Kidney (tissue), 14 donors: Measurements from ENCODE around the gene ZFHX2. TPM values are rescaled to one million over a fixed set of nuclear protein-coding genes. Genes with fewer than 3 reads are reported as not detected.

Source experiments
- DNase-seq, 5 donors: peaks; one replicate each; pipeline ENCODE4 v3.0.0-alpha.2; 2013 to 2020
- FAIRE-seq: peaks from 2 replicates; lab custom pipeline; 2012; peaks lifted over from hg19 to GRCh38; lab: Jason Lieb, UNC
- H3K27ac ChIP-seq, 2 donors: one replicate each; pipeline ENCODE4 v1.7.0; 2013; ENCODE audit warnings: low read depth in 2 of 2, low read length in 2 of 2, inconsistent platforms in 1 of 2
- H3K27me3 ChIP-seq: one replicate; pipeline ENCODE4 v1.7.1; 2013; ENCODE audit warnings: low read length, inconsistent platforms; ENCODE audit not compliant: control insufficient read depth, insufficient read depth
- H3K36me3 ChIP-seq, 3 donors: one replicate each; pipeline versions ENCODE4 v1.7.0 to v1.7.1; 2013; ENCODE audit warnings: low read length in 3 of 3, control low read depth in 1 of 3, inconsistent platforms in 1 of 3; ENCODE audit not compliant: insufficient read depth in 3 of 3, control insufficient read depth in 2 of 3
- H3K4me1 ChIP-seq, 3 donors: one replicate each; pipeline versions ENCODE4 v1.7.0 to v1.7.1; 2013; ENCODE audit warnings: low read length in 3 of 3, inconsistent platforms in 1 of 3, low read depth in 1 of 3; ENCODE audit not compliant: control insufficient read depth in 2 of 3, insufficient read depth in 2 of 3
- H3K4me3 ChIP-seq, 3 donors: one replicate each; pipeline versions ENCODE4 v1.7.0 to v1.8.1; 2013; ENCODE audit warnings: low read length in 3 of 3, control low read depth in 1 of 3, inconsistent platforms in 1 of 3
- H3K9ac ChIP-seq, 3 donors: one replicate each; pipeline versions ENCODE4 v1.7.0 to v1.7.1; 2013; ENCODE audit warnings: low read length in 3 of 3, control low read depth in 1 of 3, inconsistent platforms in 1 of 3
- H3K9me3 ChIP-seq, 3 donors: one replicate each; pipeline versions ENCODE4 v1.7.0 to v1.7.1; 2013; ENCODE audit warnings: low read length in 3 of 3, control low read depth in 1 of 3, inconsistent platforms in 1 of 3; ENCODE audit not compliant: control insufficient read depth in 2 of 3, insufficient read depth in 1 of 3
- CTCF ChIP-seq: IDR thresholded peaks from 3 replicates; pipeline ENCODE4 v1.5.1; 2012; ENCODE audit warnings: mild to moderate bottlenecking, moderate library complexity, borderline replicate concordance; ENCODE audit not compliant: insufficient read depth; ENCODE audit errors: extremely low read depth
- intact Hi-C: fragments of 100-400 bp; cut with DNase I; formaldehyde crosslinking; loops from one replicate; pipeline ENCODE4 v1.11.1; 2022
- polyA plus RNA-seq: library from polyadenylated mRNA; stranded (reverse); fragments of 350-450 nt; fragmentation: Illumina TruSeq; extraction: RNeasy Lipid Tissue Mini Kit (QIAGEN cat#74804); gene quantifications from one replicate; pipeline ENCODE4 v1.2.3, GENCODE V29; 2014; ENCODE audit warnings: low read depth, low replicate concordance; ENCODE audit not compliant: insufficient read depth
- total RNA-seq: library from RNA; stranded (reverse); fragmentation: NEBNext Ultra II Directional; extraction: Animal tissue kit (Norgen Biotek cat#: 25700); gene quantifications from one replicate; pipeline ENCODE4 v1.2.1, GENCODE V29; 2021
- donor health status: control.
- donor health status: control.
- donor health status: control.
- donor health status: control.
- donor health status: control.
- donor health status: DM: yes; HTN: yes; CAD: no.
- donor health status: Normal renal cell carcinoma (clear cell type).

Gene ZFHX2
- total and polyA plus RNA-seq, 2 donors from 2014 or later = 4.9 to 6.1 TPM

- intact Hi-C loops = no loop called here
- H3K9ac ChIP-seq = no peak overlapping the region
- no peak overlapping the region for H3K27ac ChIP-seq
- no peaks in the 10 kb centered on the region for H3K27me3 ChIP-seq
- H3K36me3 ChIP-seq = no peaks in the 10 kb centered on the region
- no peaks in the 10 kb centered on the region for H3K9me3 ChIP-seq
- TF ChIP-seq CTCF = no peak
- no peak overlapping the region for H3K4me3 ChIP-seq
- FAIRE-seq (no peak), DNase-seq (no peak)
- peaks cover 0 to 3% (median 0%) of the 10 kb centered on the region in 3 donors for H3K4me1 ChIP-seq
These were observed 15.1 kb downstream of the ZFHX2 start for GRCh38 chr14:23536494-23536893.

- Histone ChIP-seq H3K4me3 (no peak overlapping the region), H3K4me1 (peaks cover 0 to 3% (median 0%) of the 10 kb centered on the region in 3 donors), H3K9me3 (no peaks in the 10 kb centered on the region), H3K27me3 (no peaks in the 10 kb centered on the region), H3K27ac (no peak overlapping the region), H3K36me3 (no peaks in the 10 kb centered on the region), H3K9ac (no peak overlapping the region)
- intact Hi-C loops = no loop called here
- TF ChIP-seq CTCF = no peak
- DNase-seq (no peak), FAIRE-seq (no peak)
These were observed 15.6 kb downstream of the ZFHX2 start for GRCh38 chr14:23535943-23536342.

GRCh38 chr14:23533652-23534435 lies 17.7 kb downstream of the ZFHX2 start:
- Histone ChIP-seq H3K9ac (no peak overlapping the region), H3K36me3 (no peaks in the 10 kb centered on the region), H3K9me3 (no peaks in the 10 kb centered on the region), H3K4me3 (no peak overlapping the region), H3K27me3 (no peaks in the 10 kb centered on the region), H3K27ac (no peak overlapping the region), H3K4me1 (peaks cover 0 to 4% (median 0%) of the 10 kb centered on the region in 3 donors)
- intact Hi-C loops = no loop called here
- TF ChIP-seq CTCF = no peak
- no peak for DNase-seq
- FAIRE-seq = no peak
